K562 (cell line): ENCODE data around the gene LIN9. TPM values are rescaled to one million over a fixed set of nuclear protein-coding genes. Genes with fewer than 3 reads are reported as not detected.
A peak's percentile ranks its signal among the peaks of the same experiment; 100 is the strongest.

Experiments
- ARID2 ChIP-seq: fragments of 450-650 bp; IDR thresholded peaks from 2 replicates; pipeline ENCODE4 v1.6.1; 2017; ENCODE audit warnings: antibody characterized with exemption, mild to moderate bottlenecking
- BMI1 ChIP-seq: fragments of 150-350 bp; IDR thresholded peaks from 2 replicates; pipeline ENCODE4 v1.6.1; 2014; ENCODE audit warnings: low read length
- DIDO1 ChIP-seq: fragments of 450-650 bp; IDR thresholded peaks from 2 replicates; pipeline ENCODE4 v1.6.1; 2016; ENCODE audit warnings: low read depth, missing biosample characterization, missing genetic modification characterization
- GATAD2B ChIP-seq: fragments of 450-650 bp; IDR thresholded peaks from 2 replicates; pipeline ENCODE4 v1.6.1; 2017; ENCODE audit warnings: mild to moderate bottlenecking, borderline replicate concordance
- HDAC1 ChIP-seq, 2 experiments: fragments of 450-650 bp; IDR thresholded peaks; 2 replicates each; pipeline ENCODE4 v1.6.1; 2016 to 2017; ENCODE audit warnings: inconsistent platforms in 1 of 2, mild to moderate bottlenecking in 1 of 2, moderate library complexity in 1 of 2
- MCM2 ChIP-seq: fragments of 450-650 bp; IDR thresholded peaks from 2 replicates; pipeline ENCODE4 v1.6.1; 2017; ENCODE audit warnings: low read depth, mild to moderate bottlenecking
- NEUROD1 ChIP-seq: fragments of 150-350 bp; IDR thresholded peaks from 2 replicates; pipeline ENCODE4 v1.6.1; 2014; ENCODE audit warnings: borderline replicate concordance, low read length, low read depth; ENCODE audit not compliant: partially characterized antibody
- NFYB ChIP-seq: IDR thresholded peaks from 2 replicates; pipeline ENCODE4 v1.6.1; 2011; ENCODE audit warnings: mild to moderate bottlenecking, moderate library complexity; ENCODE audit not compliant: insufficient read length; ENCODE audit errors: extremely low read depth
- SPI1 ChIP-seq: IDR thresholded peaks from 2 replicates; pipeline ENCODE4 v1.6.1; 2011; ENCODE audit warnings: low read depth, low read length, control low read depth, borderline replicate concordance
- SRF ChIP-seq, 2 experiments: fragments of 250-450, 450-650 bp in 1 of 2; sonication (Bioruptor Pico) in 1 of 2; sonication (generic) in 1 of 2; formaldehyde crosslinking; IDR thresholded peaks; 2 replicates each; pipeline versions ENCODE4 v1.5.0 to v1.5.1; 2020 to 2022; ENCODE audit warnings: mild to moderate bottlenecking in 1 of 2, missing genetic modification reagents in 1 of 2
- TBP ChIP-seq: optimal IDR thresholded peaks from 2 replicates; pipeline ENCODE3; 2011; ENCODE audit warnings: low read depth, low read length, improper control_type of control experiment
- ZNF12 ChIP-seq: sonication (generic); formaldehyde crosslinking; IDR thresholded peaks from 2 replicates; pipeline ENCODE4 v1.4.0; 2020; ENCODE audit warnings: mild to moderate bottlenecking, missing genetic modification reagents
- ZNF134 ChIP-seq: fragments of 250-450 bp; sonication (Bioruptor Pico); conservative IDR thresholded peaks from 2 replicates; pipeline ENCODE4 v1.4.0; 2020
- polyA plus RNA-seq, 8 experiments: library from polyadenylated mRNA; depleted of rRNA in 4 of 8; stranded (reverse) in 5 of 8; unstranded in 3 of 8; fragments of >200 nt; fragmentation: Nextera tagmentation in 2 of 8; fragmentation: Illumina TruSeq in 1 of 8; extraction: Ambion mirVana in 2 of 8; extraction: Trizol in 1 of 8; gene quantifications; 2 replicates each; pipeline versions ENCODE4 v1.2.1 to v1.2.3, GENCODE V29; 2011 to 2014; ENCODE audit warnings: inconsistent platforms in 1 of 8, missing spikeins in 1 of 8
- total RNA-seq, 7 experiments: library from RNA; depleted of rRNA in 6 of 7; stranded (reverse); fragments of >200 nt in 6 of 7; fragmentation: Illumina TruSeq in 2 of 7; extraction: Trizol in 2 of 7; gene quantifications; 2 replicates each; pipeline versions ENCODE4 v1.2.1 to v1.2.3, GENCODE V29; 2011 to 2021; ENCODE audit warnings: low replicate concordance in 1 of 7
- TF ChIP-seq, protein P1 (sequence below): sonication (generic); formaldehyde crosslinking; IDR thresholded peaks from 2 replicates; pipeline ENCODE4 v1.5.0; 2020; ENCODE audit warnings: missing genetic modification reagents
- TF ChIP-seq, protein P2 (sequence below): sonication (generic); formaldehyde crosslinking; IDR thresholded peaks from 2 replicates; pipeline ENCODE4 v1.8.0; 2022; ENCODE audit warnings: mild to moderate bottlenecking, low read depth, missing genetic modification reagents
- TF ChIP-seq, protein P3 (sequence below): IDR thresholded peaks from 3 replicates; pipeline ENCODE4 v1.6.1; 2011; ENCODE audit warnings: borderline replicate concordance, mild to moderate bottlenecking; ENCODE audit not compliant: insufficient read length, insufficient read depth
- TF ChIP-seq, protein P4 (sequence below): fragments of 250-450 bp; sonication (Bioruptor Pico); IDR thresholded peaks from 2 replicates; pipeline ENCODE4 v1.5.0; 2021; ENCODE audit warnings: mild to moderate bottlenecking, moderate library complexity
- TF ChIP-seq, protein P5 (sequence below): fragments of 450-650 bp; formaldehyde crosslinking; IDR thresholded peaks from 2 replicates; pipeline ENCODE4 v1.4.0; 2020; ENCODE audit warnings: mild to moderate bottlenecking, moderate library complexity

LIN9 gene
- total and polyA plus RNA-seq, 9 of the 15 experiments (the other 6 are each of a cell fraction or from before 2014, with no cell fraction given): 18.8 to 33.0 (median 25.5) TPM

DNA sequence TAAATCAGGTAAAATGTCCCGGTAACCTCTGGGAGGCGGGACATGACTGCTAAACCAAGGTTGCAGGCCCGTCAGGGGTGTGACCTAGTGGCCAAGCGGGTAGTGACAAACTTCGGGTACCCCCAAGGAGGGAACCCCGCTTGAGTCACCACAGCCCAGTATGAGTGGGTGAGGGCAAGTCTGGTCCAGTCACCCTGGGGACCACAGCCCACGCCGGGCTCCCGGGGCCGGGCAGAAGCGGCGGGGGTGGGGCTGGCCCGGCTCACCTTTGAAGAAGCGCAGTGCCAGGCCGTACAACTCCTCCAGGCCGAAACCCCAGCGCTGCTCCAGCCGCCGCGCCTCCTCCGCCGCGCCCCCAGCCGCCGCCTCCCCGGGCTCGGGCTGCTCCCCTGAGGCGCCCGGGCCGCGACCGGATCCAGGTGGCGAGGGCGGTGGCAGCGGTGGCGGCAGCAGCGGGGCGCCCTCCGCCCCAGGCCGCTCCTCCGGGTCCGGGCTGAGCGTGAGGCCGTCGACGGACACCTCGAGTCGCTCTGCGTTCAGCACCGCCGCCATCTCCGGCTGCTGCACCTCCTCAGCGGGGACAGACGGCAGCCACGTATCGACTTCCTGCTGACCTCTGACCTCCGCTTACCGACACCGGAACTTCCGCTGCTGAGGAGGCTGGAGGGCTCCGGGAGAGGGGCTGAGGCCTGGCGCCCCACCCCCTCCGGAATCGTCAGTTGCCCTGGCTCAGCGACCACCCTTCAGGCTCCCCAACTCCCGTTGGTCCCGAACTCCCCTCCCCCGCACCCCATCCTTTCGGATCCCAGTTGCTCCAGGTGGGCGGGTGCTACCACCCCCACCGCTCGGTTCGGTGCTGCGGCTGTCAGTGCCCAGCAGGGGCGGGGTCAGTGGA, 122.6 kb downstream of the LIN9 start, which contains the start of gene ACBD3 (continued):
- TF ChIP-seq, protein P1, sequence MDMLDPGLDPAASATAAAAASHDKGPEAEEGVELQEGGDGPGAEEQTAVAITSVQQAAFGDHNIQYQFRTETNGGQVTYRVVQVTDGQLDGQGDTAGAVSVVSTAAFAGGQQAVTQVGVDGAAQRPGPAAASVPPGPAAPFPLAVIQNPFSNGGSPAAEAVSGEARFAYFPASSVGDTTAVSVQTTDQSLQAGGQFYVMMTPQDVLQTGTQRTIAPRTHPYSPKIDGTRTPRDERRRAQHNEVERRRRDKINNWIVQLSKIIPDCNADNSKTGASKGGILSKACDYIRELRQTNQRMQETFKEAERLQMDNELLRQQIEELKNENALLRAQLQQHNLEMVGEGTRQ (CRISPR knock-in tag): no peak
- TF ChIP-seq, protein P2, sequence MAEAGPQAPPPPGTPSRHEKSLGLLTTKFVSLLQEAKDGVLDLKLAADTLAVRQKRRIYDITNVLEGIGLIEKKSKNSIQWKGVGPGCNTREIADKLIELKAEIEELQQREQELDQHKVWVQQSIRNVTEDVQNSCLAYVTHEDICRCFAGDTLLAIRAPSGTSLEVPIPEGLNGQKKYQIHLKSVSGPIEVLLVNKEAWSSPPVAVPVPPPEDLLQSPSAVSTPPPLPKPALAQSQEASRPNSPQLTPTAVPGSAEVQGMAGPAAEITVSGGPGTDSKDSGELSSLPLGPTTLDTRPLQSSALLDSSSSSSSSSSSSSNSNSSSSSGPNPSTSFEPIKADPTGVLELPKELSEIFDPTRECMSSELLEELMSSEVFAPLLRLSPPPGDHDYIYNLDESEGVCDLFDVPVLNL (CRISPR knock-in tag): no peak
- TF ChIP-seq ZNF12 (peak; percentile 62; the same call in 1 of the 2 replicates), HDAC1 (IDR thresholded peaks at IDR 0.05) (peak in 1 of 2 experiments; percentile 95; a peak in 2 of 4 replicates), ZNF134 (CRISPR knock-in tag) (no peak), SPI1 (peak; percentile 77; the same call in 1 of the 2 replicates), MCM2 (no peak), SRF (CRISPR knock-in tag; IDR thresholded peaks at IDR 0.05) (no peak), GATAD2B (peak; percentile 77), TBP (peak; percentile 89), ARID2 (no peak), DIDO1 (tag) (peak; percentile 69), NEUROD1 (peak; percentile 39), BMI1 (no peak), NFYB (no peak)
- TF ChIP-seq, protein P3, sequence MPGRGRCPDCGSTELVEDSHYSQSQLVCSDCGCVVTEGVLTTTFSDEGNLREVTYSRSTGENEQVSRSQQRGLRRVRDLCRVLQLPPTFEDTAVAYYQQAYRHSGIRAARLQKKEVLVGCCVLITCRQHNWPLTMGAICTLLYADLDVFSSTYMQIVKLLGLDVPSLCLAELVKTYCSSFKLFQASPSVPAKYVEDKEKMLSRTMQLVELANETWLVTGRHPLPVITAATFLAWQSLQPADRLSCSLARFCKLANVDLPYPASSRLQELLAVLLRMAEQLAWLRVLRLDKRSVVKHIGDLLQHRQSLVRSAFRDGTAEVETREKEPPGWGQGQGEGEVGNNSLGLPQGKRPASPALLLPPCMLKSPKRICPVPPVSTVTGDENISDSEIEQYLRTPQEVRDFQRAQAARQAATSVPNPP: no peak
- TF ChIP-seq, protein P4, sequence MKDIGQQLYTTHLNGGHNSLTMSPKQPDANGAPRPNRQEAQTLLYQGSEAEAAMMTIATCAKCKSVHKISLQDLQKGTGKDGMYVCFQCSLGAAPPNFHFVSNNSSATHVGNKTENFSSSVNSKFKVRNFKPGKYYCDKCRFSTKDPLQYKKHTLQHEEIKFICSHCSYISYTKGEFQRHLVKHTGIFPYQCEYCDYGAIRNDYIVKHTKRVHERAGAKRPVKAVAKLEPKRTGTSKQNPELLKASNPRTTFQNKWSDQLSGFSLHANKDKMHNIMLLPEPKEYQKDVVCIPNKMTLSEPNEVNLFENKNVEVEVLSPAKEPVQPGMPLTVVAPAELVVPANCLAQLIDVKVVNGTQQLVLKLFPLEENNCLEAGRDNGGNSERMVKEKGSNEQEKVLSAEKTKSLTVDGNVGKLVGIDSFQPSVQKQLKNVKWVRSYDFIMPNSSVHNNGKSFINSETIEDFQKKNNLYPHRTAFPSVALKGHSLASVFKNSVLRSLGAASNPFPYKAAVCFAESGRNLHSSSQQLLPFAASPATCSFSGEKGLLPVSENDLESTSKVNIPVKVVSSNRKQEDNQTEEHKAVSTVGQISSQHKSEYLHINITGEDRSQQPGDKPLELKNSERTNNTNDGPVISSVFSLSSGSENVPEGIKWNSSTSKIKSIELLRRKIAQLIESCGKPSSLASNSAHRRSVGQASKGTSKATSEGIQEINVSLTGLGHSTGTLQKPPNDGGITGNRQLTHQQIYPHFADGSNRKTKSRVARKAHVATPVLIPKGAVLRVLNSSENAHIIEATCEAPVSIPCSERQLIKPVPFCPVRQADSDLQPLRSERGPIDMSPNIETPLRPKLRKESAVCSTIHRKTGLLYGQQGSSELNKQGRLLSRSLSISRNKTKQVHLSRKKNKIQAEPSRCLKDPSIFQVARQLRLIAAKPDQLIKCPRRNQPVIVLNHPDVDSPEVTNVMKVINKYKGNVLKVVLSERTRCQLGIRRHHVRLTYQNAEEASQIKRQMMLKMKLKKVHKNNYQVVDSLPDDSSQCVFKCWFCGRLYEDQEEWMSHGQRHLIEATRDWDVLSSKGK (CRISPR knock-in tag): no peak
- TF ChIP-seq, protein P5, sequence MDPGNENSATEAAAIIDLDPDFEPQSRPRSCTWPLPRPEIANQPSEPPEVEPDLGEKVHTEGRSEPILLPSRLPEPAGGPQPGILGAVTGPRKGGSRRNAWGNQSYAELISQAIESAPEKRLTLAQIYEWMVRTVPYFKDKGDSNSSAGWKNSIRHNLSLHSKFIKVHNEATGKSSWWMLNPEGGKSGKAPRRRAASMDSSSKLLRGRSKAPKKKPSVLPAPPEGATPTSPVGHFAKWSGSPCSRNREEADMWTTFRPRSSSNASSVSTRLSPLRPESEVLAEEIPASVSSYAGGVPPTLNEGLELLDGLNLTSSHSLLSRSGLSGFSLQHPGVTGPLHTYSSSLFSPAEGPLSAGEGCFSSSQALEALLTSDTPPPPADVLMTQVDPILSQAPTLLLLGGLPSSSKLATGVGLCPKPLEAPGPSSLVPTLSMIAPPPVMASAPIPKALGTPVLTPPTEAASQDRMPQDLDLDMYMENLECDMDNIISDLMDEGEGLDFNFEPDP: no peak
